KOPT-K1 (cell line): ENCODE measurements around the gene C1orf174.

Experiments used
- H3K27ac ChIP-seq: fragments of 200-600 bp; sonication (generic); 2 replicates; pipeline ENCODE4 v1.5.1; 2016; ENCODE audit warnings: antibody characterized with exemption, mild to moderate bottlenecking, low read depth, low read length; ENCODE audit not compliant: poor library complexity, severe bottlenecking
- H3K36me3 ChIP-seq: fragments of 200-600 bp; sonication (generic); 2 replicates; pipeline ENCODE4 v1.5.1; 2017; ENCODE audit warnings: antibody characterized with exemption, mild to moderate bottlenecking, low read length, moderate library complexity; ENCODE audit not compliant: insufficient read depth
- H3K9me3 ChIP-seq: fragments of 200-600 bp; sonication (generic); 2 replicates; pipeline ENCODE4 v1.5.1; 2017; ENCODE audit warnings: antibody characterized with exemption, low read length, mild to moderate bottlenecking; ENCODE audit not compliant: insufficient read depth, poor library complexity, severe bottlenecking

Gene C1orf174

DNA sequence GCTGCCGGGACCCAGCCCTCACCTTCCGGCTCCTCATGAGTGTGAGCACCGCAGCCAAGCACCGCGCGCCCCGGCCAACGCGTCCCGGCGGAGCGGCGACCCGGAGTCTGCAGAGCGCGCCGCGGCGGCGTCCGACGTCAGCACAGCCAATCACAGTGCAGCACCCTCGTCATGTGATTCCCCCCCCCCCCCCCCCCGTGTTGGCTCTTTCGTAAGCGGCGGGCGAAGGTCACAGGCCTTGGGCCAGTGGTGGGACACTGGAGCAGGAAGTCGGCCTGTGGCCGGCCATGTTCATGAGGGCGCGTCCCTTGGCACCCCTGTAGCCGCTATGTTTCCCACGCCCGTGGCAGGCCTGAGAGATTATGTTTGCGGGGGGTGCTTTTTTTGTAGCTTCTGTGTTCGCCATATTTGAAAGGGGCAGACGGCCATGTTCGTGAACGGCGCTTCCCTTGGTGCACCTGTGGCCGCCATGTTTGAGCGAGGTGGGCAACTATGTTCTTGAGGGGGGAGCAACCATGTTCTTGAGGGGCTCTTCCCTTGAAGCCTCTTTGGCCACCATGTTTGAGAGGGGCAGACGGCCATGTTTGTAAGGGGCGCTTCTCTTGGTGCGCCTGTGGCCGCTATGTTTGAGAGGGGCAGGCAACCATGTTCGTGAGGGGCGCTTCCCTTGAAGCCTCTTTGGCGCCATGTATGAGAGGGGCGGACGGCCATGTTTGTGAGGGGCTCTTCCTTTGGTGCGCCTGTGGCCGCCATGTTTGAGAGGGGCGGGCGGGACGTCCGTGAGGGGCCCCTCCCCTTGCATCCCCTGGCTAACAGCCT, at the start of gene C1orf174:
Gene C1orf174, minus strand, starts transcription at position 123 of the 819 bp plus-strand sequence. Its CDS starts 86 bp downstream, at position 37.
- Histone ChIP-seq H3K9me3 (peaks cover 11% of the 10 kb centered on the region), H3K27ac (peak within 1 kb of the TSS; percentile 95), H3K36me3 (peaks cover 13% of the 10 kb centered on the region; the same call in 1 of the 2 replicates)

DNA sequence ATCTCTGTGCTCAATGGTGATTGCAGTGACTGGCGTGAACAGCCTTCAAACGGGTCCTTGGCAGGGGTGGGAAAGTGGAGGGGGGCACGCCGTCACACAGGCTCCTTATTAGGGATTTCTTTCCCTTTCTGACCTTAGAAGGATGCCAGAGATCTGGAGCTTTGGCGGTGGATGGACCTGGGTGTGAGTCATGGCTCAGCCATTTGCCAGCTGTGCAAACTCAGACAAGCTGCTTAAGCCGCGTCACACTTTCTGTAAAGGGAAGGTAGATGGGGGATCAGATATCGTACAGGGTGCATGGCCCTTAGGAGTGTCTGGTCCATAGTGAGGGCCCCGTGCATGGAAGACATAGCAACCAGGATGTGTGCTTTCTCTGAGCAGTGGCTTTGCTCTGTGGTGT, 48.3 kb upstream of the C1orf174 start:
- H3K27ac ChIP-seq = no peak overlapping the region
- no peaks in the 10 kb centered on the region for H3K36me3 ChIP-seq
- peaks cover 17% of the 10 kb centered on the region for H3K9me3 ChIP-seq

DNA sequence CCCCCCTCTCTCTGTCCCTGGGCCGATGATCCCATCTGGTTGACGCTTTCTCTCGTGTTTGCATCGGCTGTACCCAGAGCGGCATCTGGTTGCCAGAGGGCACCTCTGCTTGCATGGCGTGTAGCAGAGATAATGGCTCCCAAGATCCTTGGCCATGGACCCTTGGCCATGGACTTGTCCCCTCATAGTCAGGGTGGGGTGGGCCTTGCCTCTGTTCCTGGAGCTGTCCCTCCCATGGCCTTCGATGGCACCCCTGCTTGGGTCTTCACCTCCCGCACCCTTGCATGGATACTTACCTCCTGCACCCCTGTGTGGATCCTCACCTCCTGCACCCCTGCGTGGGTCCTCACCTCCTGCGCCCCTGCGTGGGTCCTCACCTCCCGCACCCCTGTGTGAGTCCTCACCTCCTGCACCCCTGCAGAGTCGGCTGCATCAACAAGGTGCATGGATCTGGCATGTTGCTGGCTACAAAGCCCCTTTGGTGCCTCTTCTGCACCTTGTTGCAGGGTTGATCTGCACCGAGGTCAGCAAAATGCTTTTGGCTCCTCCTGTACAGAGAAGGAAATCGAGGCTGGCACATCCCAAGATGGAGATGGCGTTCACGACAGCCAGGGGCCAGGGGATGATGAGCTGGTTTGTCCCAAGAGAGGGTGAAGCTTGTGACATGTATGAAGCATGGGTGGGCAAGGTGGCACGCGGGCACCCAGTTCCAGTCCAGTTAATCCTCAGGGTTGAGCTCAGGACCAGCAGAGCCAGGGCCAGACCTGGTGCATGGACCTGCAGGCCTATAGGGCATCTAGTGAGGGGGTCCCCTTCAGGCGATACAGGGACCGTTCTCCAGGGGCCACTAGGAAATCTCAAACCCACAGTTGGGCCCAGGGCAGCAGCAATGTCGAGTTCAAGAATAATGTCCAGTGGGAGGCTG, 46.1 kb upstream of the C1orf174 start:
- Histone ChIP-seq H3K27ac (no peak overlapping the region), H3K36me3 (no peaks in the 10 kb centered on the region), H3K9me3 (peaks cover 17% of the 10 kb centered on the region)

DNA sequence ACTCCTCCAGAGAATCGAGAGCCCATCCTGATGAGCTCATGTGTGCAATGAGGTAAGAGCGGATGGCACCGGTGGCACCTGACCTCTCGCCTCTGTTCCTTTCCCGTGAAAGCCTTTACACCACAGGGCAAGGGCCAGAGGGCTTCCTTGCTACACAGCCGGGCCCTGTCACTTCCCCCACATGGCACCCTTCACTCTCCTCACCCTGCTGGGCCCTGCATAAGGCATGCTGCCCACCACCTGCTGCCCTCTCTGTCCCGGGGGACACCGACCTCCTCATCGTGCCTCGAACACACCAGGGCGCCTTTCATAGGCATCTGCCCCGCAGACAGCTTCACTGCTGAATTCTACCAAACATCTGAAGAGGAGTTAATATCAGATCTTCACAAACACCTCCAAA, 45.1 kb upstream of the C1orf174 start:
- no peaks in the 10 kb centered on the region for H3K36me3 ChIP-seq
- H3K9me3 ChIP-seq = peaks cover 17% of the 10 kb centered on the region
- no peak overlapping the region for H3K27ac ChIP-seq

DNA sequence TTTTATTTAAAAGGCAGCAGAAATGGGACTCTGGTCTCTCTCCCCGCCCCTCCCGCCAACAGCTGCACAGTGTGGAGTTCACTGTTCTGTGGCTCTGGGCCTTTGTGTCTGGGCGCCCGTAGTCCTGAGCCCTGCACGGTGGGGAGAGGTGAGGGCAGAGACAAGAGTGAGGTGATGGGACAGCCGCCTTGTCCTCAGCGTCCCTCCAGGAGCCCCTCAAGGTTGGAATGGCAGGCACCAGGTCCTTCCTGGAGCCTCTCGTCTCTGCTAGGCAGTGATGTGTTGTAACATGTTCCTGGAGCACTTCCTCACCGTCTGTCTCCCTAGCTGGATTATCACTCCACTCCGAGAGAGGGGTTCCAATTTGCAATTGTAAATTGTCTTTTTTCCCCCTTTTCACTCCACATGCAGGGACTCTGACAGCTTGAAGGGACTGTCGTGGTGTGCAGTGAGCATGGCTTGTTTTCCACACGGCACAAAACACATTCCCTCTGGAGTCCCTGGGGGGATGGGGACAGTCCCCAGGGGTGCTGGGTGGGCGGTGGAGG, 44.6 kb upstream of the C1orf174 start:
- no peaks in the 10 kb centered on the region for H3K36me3 ChIP-seq
- peaks cover 12% of the 10 kb centered on the region for H3K9me3 ChIP-seq
- H3K27ac ChIP-seq = no peak overlapping the region

DNA sequence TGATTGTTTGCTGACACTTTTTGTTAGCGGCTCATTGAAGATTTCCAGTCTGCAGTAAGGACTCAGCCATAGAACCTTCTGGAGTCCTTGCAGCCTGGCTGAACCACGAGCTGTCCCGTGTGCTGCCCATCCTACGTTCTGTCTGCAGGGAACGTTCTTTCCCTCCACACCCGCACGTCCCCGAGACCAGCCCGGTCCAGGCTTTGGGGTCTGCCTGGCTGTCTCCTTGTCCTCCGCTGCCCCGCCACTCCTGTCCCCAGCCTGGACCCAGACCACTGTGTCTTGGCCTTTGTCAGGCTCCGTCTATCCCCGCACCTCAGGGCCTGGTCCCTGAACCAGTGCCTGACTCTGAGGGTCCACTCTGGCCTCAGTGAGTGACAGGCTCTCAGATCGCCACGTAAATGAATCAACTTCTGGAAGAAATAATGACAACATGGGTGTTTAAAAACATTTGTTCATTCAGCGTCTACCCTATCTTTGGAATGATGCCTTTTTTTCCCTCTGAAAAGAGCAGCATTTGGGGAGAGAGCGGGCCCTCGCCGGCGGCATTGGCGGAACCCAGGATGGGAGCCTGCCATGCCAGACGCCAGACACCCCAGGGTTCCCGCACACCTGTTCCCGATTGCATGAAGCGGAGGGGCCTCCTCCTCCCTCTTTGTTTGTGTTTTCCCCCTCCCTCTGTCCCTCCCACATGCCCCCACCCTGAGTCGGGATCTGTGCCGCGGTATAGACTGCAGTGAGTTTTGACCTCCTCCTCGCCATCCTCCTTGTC, 43.9 kb upstream of the C1orf174 start:
- H3K36me3 ChIP-seq = no peaks in the 10 kb centered on the region
- H3K9me3 ChIP-seq = peaks cover 5% of the 10 kb centered on the region
- no peak overlapping the region for H3K27ac ChIP-seq

DNA sequence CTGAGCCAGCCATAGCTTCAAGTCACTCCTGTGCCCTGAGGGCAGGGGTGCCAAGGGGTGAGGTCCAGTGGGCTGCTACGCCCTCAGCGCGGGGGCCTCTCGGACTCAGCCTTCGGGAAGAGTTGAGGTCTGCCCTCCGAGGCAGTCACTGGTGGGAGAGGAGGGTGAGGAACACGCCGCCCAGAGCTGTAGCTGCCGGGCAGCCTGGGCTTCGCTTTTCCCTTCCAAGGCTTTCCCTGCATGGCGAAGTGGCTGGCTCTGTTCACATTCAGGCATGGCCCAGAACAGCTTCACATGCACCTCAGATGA, 43.0 kb upstream of the C1orf174 start:
- no peaks in the 10 kb centered on the region for H3K36me3 ChIP-seq
- H3K9me3 ChIP-seq = no peaks in the 10 kb centered on the region
- H3K27ac ChIP-seq = no peak overlapping the region

DNA sequence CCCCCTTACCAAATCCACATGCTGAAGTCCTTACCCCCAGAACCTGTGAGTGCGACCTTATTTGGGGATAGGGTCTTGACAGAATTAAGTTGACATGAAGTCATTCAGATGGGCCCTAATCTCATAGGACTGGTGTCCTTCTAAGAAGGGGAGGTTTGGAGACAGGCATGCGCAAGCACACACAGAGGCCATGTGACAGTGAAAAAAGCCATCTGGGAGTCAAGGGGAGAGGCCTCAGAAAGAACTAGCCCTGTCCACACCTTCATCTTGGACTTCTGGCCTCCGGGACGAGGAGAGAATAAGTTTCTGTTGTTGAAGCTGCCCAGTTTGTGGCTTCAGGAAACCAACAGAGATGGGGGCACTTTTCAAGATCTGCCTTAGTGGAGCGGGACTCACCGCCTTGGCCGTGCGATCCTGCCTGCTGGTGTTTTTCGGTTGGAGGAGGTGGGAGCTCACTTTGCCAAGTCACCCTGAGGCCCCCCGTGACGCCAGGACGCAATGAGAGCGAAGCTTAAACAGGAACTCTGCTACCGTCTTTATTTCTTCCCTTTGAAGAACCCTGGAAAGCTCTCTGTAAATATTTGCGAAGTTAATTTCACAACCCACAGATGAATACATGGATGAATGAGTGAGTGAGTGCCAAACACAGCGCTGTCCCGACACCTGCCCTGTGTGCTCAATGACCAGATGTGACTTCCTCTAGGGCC, 42.5 kb upstream of the C1orf174 start:
- no peak overlapping the region for H3K27ac ChIP-seq
- H3K36me3 ChIP-seq = no peaks in the 10 kb centered on the region
- H3K9me3 ChIP-seq = no peaks in the 10 kb centered on the region

DNA sequence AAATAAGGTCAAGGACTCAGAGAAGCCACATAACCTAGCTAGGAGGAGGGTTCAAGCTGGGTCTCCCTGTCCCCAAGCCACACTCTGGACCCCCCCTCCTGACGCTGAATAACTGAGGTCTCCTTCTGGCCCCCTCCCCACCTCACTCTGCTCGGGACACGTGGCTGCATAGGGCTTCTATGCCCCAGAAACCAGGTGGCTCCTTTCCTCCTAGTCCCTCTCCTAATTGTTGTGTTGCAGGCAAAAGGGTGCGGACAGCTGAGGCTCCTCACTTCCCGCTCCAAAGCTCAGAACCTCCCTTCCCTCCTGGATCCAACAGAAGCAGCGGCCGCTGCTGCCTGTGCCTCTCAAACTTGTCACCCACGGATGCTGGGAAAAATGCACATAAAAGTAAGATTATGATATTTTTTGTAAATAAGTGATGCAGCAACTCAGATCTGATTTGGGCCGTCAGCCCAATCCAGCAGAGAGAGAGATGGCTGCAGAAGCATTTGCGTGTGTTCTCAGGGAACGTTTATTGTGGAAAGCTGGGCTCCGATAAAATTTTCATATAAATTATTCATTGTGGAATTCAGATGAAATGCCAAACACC, 40.8 kb upstream of the C1orf174 start:
- H3K36me3 ChIP-seq = no peaks in the 10 kb centered on the region

DNA sequence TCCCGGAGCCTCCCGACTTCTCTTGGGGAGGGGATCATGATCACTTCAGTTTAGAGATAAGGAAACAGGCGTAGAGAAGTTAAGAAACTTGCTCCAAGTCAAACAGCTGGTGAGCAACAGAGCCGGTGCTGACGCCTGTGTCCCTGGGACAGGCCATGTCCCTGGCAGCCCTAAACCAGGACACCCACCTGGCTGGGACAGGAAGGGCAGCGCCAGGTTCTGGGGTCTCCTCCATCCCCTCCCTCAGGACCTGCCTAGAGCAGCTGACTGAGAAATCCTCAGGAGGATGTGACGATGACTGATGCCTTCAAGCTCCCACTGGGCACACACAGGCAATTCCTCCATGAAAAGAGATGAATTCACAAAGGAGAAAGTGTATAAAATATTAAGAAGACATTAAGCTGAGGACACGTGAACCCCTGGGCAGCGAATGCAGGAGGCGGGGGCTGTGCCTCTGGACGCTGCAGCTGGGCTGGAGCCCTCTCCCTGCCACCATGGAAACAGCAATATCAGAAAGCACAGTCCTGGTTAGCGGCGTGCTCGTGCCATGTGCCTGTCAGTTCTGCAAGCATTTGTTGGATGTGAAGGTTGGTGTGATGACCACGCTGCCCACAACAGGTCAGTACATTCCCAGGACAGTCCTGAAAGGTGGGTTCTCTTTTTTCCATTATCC, 40.1 kb upstream of the C1orf174 start:
- peaks cover 4% of the 10 kb centered on the region for H3K9me3 ChIP-seq
- H3K36me3 ChIP-seq = no peaks in the 10 kb centered on the region

More for the DNA sequence above, 40.8 kb upstream of the C1orf174 start:
- H3K9me3 ChIP-seq = peaks cover 4% of the 10 kb centered on the region
- no peak overlapping the region for H3K27ac ChIP-seq

DNA sequence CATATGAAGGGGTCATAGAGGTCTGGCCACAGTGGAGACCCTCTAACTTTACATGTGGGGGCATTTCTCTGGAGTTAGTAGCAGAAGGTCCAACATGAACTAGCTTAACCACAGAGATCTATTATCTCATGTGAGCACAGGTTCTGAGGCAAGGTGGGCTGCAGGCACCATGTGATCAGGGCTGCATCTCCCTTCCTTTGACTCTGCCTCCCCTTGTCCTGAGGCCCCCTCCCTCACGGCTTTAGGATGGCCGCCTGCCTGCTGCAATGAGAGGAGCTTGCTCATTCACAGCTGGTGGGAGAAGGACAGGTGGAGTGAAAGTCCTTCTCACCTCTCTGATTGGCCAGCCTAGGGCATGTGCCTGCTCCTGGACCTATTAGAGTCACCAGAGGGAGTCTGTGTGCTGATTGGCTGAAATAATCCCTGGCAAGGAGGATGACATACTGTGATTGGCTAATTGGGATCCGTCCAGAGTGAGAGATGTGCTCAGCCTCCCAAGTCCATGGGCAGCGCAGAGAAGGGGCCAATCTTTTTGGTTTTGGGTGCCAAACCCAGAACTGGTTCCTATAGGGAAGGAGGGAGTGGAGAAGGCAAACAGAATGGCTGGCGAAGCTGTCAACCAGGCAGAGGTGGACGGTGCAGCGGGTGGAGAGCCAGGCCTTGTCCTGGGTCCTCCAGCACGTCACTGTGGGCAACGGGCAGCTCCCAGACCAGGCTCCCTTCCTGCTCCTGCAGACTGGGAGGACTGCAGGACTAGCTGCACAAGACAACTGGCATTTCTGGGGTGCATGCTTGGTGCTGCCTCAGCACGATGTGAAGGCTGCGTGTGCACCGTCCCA, 39.4 kb upstream of the C1orf174 start:
- peaks cover 4% of the 10 kb centered on the region for H3K9me3 ChIP-seq
- H3K36me3 ChIP-seq = no peaks in the 10 kb centered on the region
- H3K27ac ChIP-seq = no peak overlapping the region

More for the DNA sequence above, 40.1 kb upstream of the C1orf174 start:
- H3K27ac ChIP-seq = no peak overlapping the region

DNA sequence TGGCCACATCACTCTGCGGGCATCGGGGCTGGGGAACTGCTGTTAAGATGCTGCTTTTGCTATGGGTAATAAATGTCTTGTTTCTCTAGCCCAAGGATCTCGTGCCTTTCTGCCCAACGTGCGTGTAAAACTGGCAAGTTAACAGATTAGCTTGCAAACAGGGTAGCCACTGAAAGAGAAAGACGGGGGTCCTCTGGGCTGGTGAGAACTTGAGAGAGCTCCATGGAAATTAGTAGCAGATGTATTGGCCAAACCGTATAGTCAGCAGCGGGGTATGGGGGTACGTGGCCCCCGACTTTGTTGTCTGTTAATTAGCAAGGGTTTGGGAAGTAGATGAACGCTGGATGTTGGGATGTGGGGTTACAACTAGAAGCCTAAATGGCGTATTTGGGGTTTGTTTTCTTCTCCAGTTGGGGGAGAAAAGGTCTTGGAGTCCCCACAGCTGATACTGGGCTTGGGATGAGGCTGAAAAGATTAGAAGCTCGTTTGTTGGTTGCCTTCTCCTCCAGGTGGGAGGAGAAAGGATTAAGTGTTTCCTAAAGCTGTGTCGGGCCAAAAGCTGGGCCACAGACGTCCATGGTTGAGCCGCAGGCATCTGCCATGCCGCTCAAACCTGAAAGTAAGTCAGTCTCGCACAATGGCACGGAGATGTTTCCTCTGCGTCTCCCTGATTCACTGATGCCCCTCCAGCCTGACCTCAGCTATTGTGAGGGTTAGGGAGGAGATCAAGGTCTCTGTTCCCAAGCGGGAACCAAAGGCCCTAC, 32.3 kb upstream of the C1orf174 start:
- Histone ChIP-seq H3K36me3 (no peaks in the 10 kb centered on the region), H3K27ac (no peak overlapping the region), H3K9me3 (peaks cover 8% of the 10 kb centered on the region)
